ENCODE data around the gene KCTD4.

Gene KCTD4

DNA sequence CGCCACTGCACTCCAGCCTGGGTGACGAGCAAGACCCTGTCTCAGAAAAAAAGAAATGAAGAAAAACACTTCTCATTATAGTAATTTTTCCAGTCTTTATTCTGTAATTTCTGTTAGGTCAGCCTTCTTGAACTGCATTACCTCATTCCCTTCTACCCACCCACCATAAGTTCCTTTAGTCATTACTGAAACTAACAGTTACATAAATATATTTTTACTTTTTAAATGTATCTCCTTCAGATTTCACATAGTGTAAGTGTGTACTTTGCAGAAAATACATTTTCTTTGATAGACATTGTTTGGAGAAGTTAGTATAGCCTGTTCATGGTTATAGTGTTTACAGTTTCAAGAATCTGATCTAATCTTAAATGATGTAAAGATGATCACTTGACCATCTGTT, 31.7 kb upstream of the KCTD4 start:
- H3K27ac ChIP-seq: no peak overlapping the region
- TF ChIP-seq, protein P1, sequence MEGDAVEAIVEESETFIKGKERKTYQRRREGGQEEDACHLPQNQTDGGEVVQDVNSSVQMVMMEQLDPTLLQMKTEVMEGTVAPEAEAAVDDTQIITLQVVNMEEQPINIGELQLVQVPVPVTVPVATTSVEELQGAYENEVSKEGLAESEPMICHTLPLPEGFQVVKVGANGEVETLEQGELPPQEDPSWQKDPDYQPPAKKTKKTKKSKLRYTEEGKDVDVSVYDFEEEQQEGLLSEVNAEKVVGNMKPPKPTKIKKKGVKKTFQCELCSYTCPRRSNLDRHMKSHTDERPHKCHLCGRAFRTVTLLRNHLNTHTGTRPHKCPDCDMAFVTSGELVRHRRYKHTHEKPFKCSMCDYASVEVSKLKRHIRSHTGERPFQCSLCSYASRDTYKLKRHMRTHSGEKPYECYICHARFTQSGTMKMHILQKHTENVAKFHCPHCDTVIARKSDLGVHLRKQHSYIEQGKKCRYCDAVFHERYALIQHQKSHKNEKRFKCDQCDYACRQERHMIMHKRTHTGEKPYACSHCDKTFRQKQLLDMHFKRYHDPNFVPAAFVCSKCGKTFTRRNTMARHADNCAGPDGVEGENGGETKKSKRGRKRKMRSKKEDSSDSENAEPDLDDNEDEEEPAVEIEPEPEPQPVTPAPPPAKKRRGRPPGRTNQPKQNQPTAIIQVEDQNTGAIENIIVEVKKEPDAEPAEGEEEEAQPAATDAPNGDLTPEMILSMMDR (conservative IDR thresholded peaks at IDR 0.05): no peak
- TF ChIP-seq ZFX (IDR thresholded peaks at IDR 0.05): no peak

DNA sequence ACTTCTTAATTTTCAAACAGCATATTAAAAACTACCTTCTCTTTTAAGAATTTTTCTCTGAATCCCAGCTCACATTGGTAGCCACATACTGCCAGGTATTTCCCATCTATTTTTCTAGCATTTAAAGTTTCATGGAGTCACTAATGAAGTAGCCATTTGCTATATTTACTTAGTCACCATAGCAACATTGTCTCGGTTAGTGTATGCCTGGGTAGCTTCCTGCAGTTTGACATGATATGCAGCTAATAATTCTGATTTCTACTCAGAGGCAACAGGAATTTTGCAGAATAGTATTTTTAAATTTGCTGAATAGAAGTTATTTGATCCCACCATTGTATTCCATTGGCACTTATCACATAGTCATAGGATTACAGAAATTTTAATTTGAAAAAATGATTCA, 30.9 kb upstream of the KCTD4 start:
- TF ChIP-seq, protein P1 (conservative IDR thresholded peaks at IDR 0.05): no peak
- no peak for TF ChIP-seq ZFX (IDR thresholded peaks at IDR 0.05)
- no peak overlapping the region for H3K27ac ChIP-seq

DNA sequence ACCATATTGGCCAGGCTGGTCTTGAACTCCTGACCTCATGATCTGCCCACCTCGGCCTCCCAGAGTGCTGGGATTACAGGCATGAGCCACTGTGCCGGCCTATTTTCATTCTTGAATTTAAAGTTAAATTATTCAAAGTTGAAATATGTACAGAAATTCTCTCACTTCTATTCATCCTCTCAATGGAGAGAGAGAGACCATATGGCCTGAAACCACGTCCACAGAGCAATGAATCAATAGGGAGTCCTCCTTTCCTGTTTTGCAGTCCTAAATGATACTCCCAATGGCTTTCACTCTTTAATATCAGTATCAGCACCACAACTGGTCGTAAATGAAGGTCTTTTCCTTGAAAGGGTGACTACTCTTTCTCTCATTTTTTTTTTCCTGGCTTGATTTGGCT, 30.5 kb upstream of the KCTD4 start:
- TF ChIP-seq, protein P1 (conservative IDR thresholded peaks at IDR 0.05): no peak
- no peak for TF ChIP-seq ZFX (IDR thresholded peaks at IDR 0.05)
- H3K27ac ChIP-seq: no peak overlapping the region

DNA sequence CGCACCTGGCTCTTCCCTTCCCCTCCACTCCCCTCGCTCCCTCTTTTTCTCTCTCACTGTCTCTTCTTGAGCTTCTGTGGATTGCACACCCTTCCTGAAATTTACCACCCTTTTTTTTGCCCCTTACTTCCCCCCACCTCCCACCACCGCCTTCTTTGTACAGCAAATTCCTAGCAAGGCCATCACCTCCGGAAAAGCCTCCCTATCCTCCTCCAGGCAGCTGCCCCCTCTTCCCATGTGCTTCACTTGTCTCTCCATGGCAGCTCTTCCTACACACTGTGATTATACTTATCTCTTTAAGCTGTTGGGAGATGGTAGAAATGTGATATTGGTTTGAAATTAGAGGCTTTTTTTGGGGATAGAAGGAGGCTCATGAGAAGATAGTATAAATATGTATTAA, 28.3 kb upstream of the KCTD4 start:
- TF ChIP-seq, protein P1 (conservative IDR thresholded peaks at IDR 0.05): no peak
- no peak for TF ChIP-seq ZFX (IDR thresholded peaks at IDR 0.05)
- H3K27ac ChIP-seq: no peak overlapping the region

DNA sequence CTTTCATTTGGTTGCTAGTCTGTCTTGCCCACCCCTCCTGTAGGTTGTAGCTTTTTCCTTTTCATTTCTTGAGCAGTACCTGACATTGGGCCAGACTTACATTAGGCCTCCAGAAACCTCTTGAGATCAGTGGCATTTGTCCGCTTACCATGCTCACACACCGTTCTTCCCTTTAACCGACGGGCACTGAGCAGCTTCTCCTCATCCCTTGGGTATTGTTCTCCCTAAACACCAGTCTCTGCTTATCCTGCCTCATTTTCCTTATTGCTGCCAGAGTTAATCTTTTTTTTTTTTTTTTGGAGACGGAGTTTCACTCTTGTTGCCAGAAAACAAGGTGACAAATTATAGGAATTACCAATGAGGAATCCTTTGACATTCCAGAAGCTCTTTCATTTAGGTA, 27.2 kb upstream of the KCTD4 start:
- TF ChIP-seq, protein P1 (conservative IDR thresholded peaks at IDR 0.05): no peak
- TF ChIP-seq ZFX (IDR thresholded peaks at IDR 0.05): no peak
- no peak overlapping the region for H3K27ac ChIP-seq

DNA sequence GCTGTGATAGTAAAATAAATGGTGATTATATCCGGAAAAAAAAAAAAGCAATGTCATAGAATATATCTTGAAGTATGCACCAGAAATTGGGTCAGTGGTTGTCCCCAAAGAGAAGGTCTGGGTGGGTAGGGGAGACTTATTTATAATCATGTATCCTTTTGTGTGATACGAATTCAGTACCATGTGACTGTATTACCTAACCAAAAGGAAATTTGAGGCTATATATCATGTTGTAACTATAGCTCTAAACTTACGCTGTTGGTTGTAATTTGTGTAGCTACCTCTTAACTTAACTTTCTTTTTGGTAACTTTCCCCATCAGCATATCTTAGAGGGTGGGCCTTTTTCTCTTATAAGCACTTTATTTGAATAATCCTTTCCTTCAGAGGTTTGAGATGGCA, 25.2 kb upstream of the KCTD4 start:
- no peak overlapping the region for H3K27ac ChIP-seq
- TF ChIP-seq, protein P1 (conservative IDR thresholded peaks at IDR 0.05): no peak
- TF ChIP-seq ZFX (IDR thresholded peaks at IDR 0.05): no peak

DNA sequence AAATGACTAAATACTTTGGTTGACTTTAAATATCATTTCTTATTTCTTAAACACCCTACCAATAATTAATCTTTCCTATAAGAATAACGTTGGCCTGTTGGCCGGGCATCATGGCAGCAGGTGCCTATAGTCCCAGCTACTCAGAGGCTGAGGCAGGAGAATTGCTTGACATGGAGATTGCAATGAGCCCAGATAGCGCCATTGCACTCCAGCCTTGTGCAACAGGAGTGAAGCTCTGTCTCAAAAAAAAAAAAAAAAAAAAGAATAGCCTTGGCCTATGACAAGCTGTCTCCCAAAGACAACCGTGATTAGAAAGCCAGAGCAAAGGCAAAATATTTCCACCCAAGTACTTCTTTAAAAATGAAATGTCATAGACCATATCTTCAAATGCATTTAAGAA, 24.5 kb upstream of the KCTD4 start:
- no peak overlapping the region for H3K27ac ChIP-seq
- no peak for TF ChIP-seq ZFX (IDR thresholded peaks at IDR 0.05)
- TF ChIP-seq, protein P1 (conservative IDR thresholded peaks at IDR 0.05): no peak

Data from C4-2B (cell line).